Measurements from ENCODE around the gene RABAC1. TPM values are rescaled to one million over a fixed set of nuclear protein-coding genes. Genes with fewer than 3 reads are reported as not detected.

Gene RABAC1
- total RNA-seq, 1 donor from 2014 or later, result 146 TPM

GRCh38 chr19:41935760-41936415 is 23.2 kb downstream of the RABAC1 start:
- no peak for DNase-seq (ENCODE audit: low spot score)
- peaks cover 4% of the 10 kb centered on the region for H3K9me3 Mint-ChIP-seq (ENCODE audit: unreplicated experiment)
- peaks cover 7% of the 10 kb centered on the region for H3K4me1 Mint-ChIP-seq (ENCODE audit: unreplicated experiment)
- peaks cover 11% of the 10 kb centered on the region for H3K36me3 Mint-ChIP-seq (ENCODE audit: low read depth, unreplicated experiment)
- TF ChIP-seq CTCF (IDR thresholded peaks at IDR 0.05; ENCODE audit: unreplicated experiment), result no peak
- peaks cover 28% of the 10 kb centered on the region for H3K27me3 Mint-ChIP-seq (ENCODE audit: unreplicated experiment)
- H3K27ac Mint-ChIP-seq (ENCODE audit: unreplicated experiment), result no peak overlapping the region
- H3K4me3 Mint-ChIP-seq (ENCODE audit: unreplicated experiment), result no peak overlapping the region

GRCh38 chr19:41934849-41935374 is 24.2 kb downstream of the RABAC1 start:
- peak; percentile 79 for TF ChIP-seq CTCF (IDR thresholded peaks at IDR 0.05; ENCODE audit: unreplicated experiment)
- peaks cover 35% of the 10 kb centered on the region for H3K27me3 Mint-ChIP-seq (ENCODE audit: unreplicated experiment)
- H3K9me3 Mint-ChIP-seq (ENCODE audit: unreplicated experiment), result peaks cover 4% of the 10 kb centered on the region

GRCh38 chr19:41933693-41934426 is 25.3 kb downstream of the RABAC1 start:
- TF ChIP-seq CTCF (IDR thresholded peaks at IDR 0.05; ENCODE audit: unreplicated experiment), result no peak
- H3K36me3 Mint-ChIP-seq (ENCODE audit: low read depth, unreplicated experiment), result peaks cover 16% of the 10 kb centered on the region
- peaks cover 4% of the 10 kb centered on the region for H3K9me3 Mint-ChIP-seq (ENCODE audit: unreplicated experiment)
- DNase-seq (ENCODE audit: low spot score), result no peak
- no peak overlapping the region for H3K4me3 Mint-ChIP-seq (ENCODE audit: unreplicated experiment)
- no peak overlapping the region for H3K27ac Mint-ChIP-seq (ENCODE audit: unreplicated experiment)
- peaks cover 11% of the 10 kb centered on the region for H3K4me1 Mint-ChIP-seq (ENCODE audit: unreplicated experiment)
- peaks cover 44% of the 10 kb centered on the region for H3K27me3 Mint-ChIP-seq (ENCODE audit: unreplicated experiment)

More at GRCh38 chr19:41934849-41935374, 24.2 kb downstream of the RABAC1 start:
- Mint-ChIP-seq H3K4me1 (ENCODE audit: unreplicated experiment) (peaks cover 7% of the 10 kb centered on the region), H3K4me3 (ENCODE audit: unreplicated experiment) (no peak overlapping the region), H3K36me3 (ENCODE audit: low read depth, unreplicated experiment) (peaks cover 11% of the 10 kb centered on the region), H3K27ac (ENCODE audit: unreplicated experiment) (no peak overlapping the region)
- peak; percentile 89 for DNase-seq (ENCODE audit: low spot score)

- Mint-ChIP-seq H3K4me1 (ENCODE audit: unreplicated experiment) (peaks cover 14% of the 10 kb centered on the region), H3K27me3 (ENCODE audit: unreplicated experiment) (peaks cover 45% of the 10 kb centered on the region), H3K36me3 (ENCODE audit: low read depth, unreplicated experiment) (peaks cover 16% of the 10 kb centered on the region), H3K9me3 (ENCODE audit: unreplicated experiment) (peaks cover 4% of the 10 kb centered on the region), H3K27ac (ENCODE audit: unreplicated experiment) (no peak overlapping the region), H3K4me3 (ENCODE audit: unreplicated experiment) (no peak overlapping the region)
- no peak for DNase-seq (ENCODE audit: low spot score)
- no peak for TF ChIP-seq CTCF (IDR thresholded peaks at IDR 0.05; ENCODE audit: unreplicated experiment)
Observed at GRCh38 chr19:41932720-41933332, 26.3 kb downstream of the RABAC1 start.

Measured in endothelial cell (in vitro differentiated cells).